ENCODE measurements around the gene MBD6. TPM values are rescaled to one million over a fixed set of nuclear protein-coding genes. Genes with fewer than 3 reads are reported as not detected.
A peak's percentile ranks its signal among the peaks of the same experiment; 100 is the strongest.

MBD6 gene
- total RNA-seq, 4 donors from 2014 or later: 36.6 to 155 (median 51.0) TPM

DNA sequence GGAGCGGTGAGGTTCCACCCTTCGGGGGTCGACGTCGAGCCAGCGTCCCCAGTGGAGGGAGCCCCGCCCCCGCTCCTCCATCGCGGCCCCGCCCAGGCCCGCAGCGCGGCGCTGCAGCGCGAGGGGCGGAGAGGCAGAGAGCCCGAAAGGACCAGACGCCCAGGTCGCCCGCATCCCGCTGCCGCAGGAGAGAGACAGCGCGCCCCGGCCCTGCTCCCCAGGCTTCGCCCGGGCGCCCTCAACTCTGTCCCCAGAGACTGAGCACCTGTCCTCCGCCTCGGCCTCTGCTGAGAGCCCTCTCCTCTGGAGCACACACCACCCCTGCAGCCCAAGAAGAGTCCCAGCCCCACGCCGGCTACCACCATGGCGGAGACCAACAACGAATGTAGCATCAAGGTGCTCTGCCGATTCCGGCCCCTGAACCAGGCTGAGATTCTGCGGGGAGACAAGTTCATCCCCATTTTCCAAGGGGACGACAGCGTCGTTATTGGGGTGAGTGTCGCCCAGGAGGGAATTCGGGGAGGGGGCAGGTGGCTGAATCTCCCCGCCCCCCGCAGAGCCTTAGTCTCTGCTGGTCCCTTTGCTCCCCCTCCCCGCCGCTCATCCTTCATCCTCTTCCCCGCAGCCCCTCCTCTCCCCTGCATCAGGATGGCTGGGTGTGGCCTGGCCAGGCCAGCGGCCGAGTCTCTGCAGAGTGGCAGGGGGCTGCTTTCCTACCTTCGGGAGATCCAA is 27.5 kb downstream of the MBD6 start, which contains the start of gene KIF5A:
Gene KIF5A (plus strand): TSS at position 136 of the 732 bp plus-strand sequence. CDS start 228 bp downstream, at position 364.
- Histone ChIP-seq H3K36me3 (no peaks in the 10 kb centered on the region), H3K9me3 (no peaks in the 10 kb centered on the region), H3K4me3 (peak within 1 kb of the TSS; percentile 5 to 42 (median 23)), H3K4me1 (peaks cover 7 to 27% (median 22%) of the 10 kb centered on the region in 4 donors), H3K27me3 (peaks cover 48% of the 10 kb centered on the region), H3K27ac (peak within 1 kb of the TSS in 1 of 4 donors; percentile 30)
- peak; percentile 49 for DNase-seq
- intact Hi-C loops (cut with DNase I; ENCODE audit: low total_unique reads): no loop called here
- WGBS, 2 donors (ENCODE audit: low coverage in 1 of 2): 11 to 40% methylated on average over 1 to 39 of the region's 52 CpGs
- in situ Hi-C loops (cut with MboI; ENCODE audit: low pct_ligation_motif_present in 1 of 4, low pct_unique_long_range_greater_than_20kb in 1 of 4, low sequenced_read_pairs in 3 of 4): no loop called here
- TF ChIP-seq CTCF (IDR thresholded peaks at IDR 0.05): no peak
- TF ChIP-seq POLR2A (IDR thresholded peaks at IDR 0.05): no peak
- TF ChIP-seq EP300 (IDR thresholded peaks at IDR 0.05; ENCODE audit: low read depth): no peak
- TF ChIP-seq POLR2AphosphoS5 (IDR thresholded peaks at IDR 0.05): no peak

- WGBS, 2 donors (ENCODE audit: low coverage in 1 of 2): 75 to 100% methylated on average over 1 to 7 of the region's 7 CpGs
- Histone ChIP-seq H3K36me3 (no peaks in the 10 kb centered on the region), H3K9me3 (no peaks in the 10 kb centered on the region), H3K4me3 (no peak overlapping the region), H3K27me3 (peaks cover 48% of the 10 kb centered on the region), H3K4me1 (peaks cover 4 to 19% (median 15%) of the 10 kb centered on the region in 4 donors), H3K27ac (no peak overlapping the region)
- in situ Hi-C loops (cut with MboI; ENCODE audit: low pct_ligation_motif_present in 1 of 4, low pct_unique_long_range_greater_than_20kb in 1 of 4, low sequenced_read_pairs in 3 of 4): no loop called here
- TF ChIP-seq POLR2AphosphoS5 (IDR thresholded peaks at IDR 0.05) (no peak), POLR2A (IDR thresholded peaks at IDR 0.05) (no peak), EP300 (IDR thresholded peaks at IDR 0.05; ENCODE audit: low read depth) (no peak), CTCF (IDR thresholded peaks at IDR 0.05) (no peak)
- intact Hi-C loops (cut with DNase I; ENCODE audit: low total_unique reads): no loop called here
- DNase-seq: no peak
Observed at GRCh38 chr12:57550641-57551549, 28.3 kb downstream of the MBD6 start.

- DNase-seq: no peak
- H3K4me1 ChIP-seq: peaks cover 0 to 14% (median 11%) of the 10 kb centered on the region in 4 donors
- no peak overlapping the region for H3K4me3 ChIP-seq
- TF ChIP-seq POLR2AphosphoS5 (IDR thresholded peaks at IDR 0.05) (no peak), CTCF (IDR thresholded peaks at IDR 0.05) (no peak), POLR2A (IDR thresholded peaks at IDR 0.05) (no peak), EP300 (IDR thresholded peaks at IDR 0.05; ENCODE audit: low read depth) (no peak)
- in situ Hi-C loops (cut with MboI; ENCODE audit: low pct_ligation_motif_present in 1 of 4, low pct_unique_long_range_greater_than_20kb in 1 of 4, low sequenced_read_pairs in 3 of 4): no loop called here
- H3K27me3 ChIP-seq: peaks cover 48% of the 10 kb centered on the region
- no peak overlapping the region for H3K27ac ChIP-seq
- H3K36me3 ChIP-seq: no peaks in the 10 kb centered on the region
- WGBS, 2 donors (ENCODE audit: low coverage in 1 of 2): 65 to 90% methylated on average over 2 to 3 of the region's 3 CpGs
- intact Hi-C loops (cut with DNase I; ENCODE audit: low total_unique reads): no loop called here
- H3K9me3 ChIP-seq: no peaks in the 10 kb centered on the region
Observed at GRCh38 chr12:57551637-57552305, 29.1 kb downstream of the MBD6 start.

DNA sequence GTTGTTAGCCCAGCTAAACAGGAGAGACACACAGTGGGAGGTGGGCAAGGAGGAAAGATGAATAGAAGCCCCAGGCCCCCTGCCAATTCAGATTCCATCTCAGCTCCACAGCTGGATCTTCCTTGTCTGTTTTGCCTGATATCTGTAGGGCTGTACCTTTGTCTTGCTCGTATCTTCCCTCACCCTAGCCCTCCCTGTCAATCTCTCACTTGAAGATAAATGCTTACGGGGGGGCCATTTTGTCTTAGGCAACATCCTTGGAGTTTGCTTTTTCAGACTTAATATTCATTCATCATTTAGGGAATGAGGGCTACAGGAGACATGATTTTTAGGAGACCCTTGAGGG is 29.7 kb downstream of the MBD6 start:
- no peaks in the 10 kb centered on the region for H3K9me3 ChIP-seq
- no peak overlapping the region for H3K4me3 ChIP-seq
- TF ChIP-seq POLR2A (IDR thresholded peaks at IDR 0.05) (no peak), EP300 (IDR thresholded peaks at IDR 0.05; ENCODE audit: low read depth) (no peak), CTCF (IDR thresholded peaks at IDR 0.05) (no peak), POLR2AphosphoS5 (IDR thresholded peaks at IDR 0.05) (no peak)
- DNase-seq: no peak
- H3K4me1 ChIP-seq: peaks cover 0 to 13% (median 10%) of the 10 kb centered on the region in 4 donors
- H3K36me3 ChIP-seq: no peaks in the 10 kb centered on the region
- H3K27me3 ChIP-seq: peaks cover 48% of the 10 kb centered on the region
- intact Hi-C loops (cut with DNase I; ENCODE audit: low total_unique reads) (no loop called here), in situ Hi-C loops (cut with MboI; ENCODE audit: low pct_ligation_motif_present in 1 of 4, low pct_unique_long_range_greater_than_20kb in 1 of 4, low sequenced_read_pairs in 3 of 4) (no loop called here)
- 79 to 100% methylated on average over 2 of the region's 2 CpGs for WGBS, 2 donors (ENCODE audit: low coverage in 1 of 2)
- H3K27ac ChIP-seq: no peak overlapping the region
